Mesenchymal stem cell (in vitro differentiated cells and primary cell): ENCODE measurements around the gene BICDL1.
"Not testable (repeated sequence)": the region's sequence is repeated elsewhere in the genome, so short reads cannot be mapped to it uniquely, and the experiment has no call there.

Source experiments
- DNase-seq: peaks from one replicate; pipeline ENCODE4 v3.0.0-alpha.2; 2013
- H2AFZ ChIP-seq: one replicate; pipeline ENCODE4 v1.6.1; 2013; ENCODE audit warnings: low read depth, mild to moderate bottlenecking, control low read depth, inconsistent platforms, low read length, moderate library complexity
- H2AK5ac ChIP-seq: 2 replicates; pipeline ENCODE4 v1.6.1; 2013; ENCODE audit warnings: low read length, moderate library complexity, mild to moderate bottlenecking, inconsistent platforms; ENCODE audit not compliant: severe bottlenecking
- H2BK120ac ChIP-seq: one replicate; pipeline ENCODE4 v1.6.1; 2013; ENCODE audit warnings: low read depth, mild to moderate bottlenecking, inconsistent platforms, low read length, moderate library complexity
- H2BK12ac ChIP-seq, 2 experiments: one replicate each; pipeline ENCODE4 v1.6.1; 2013; ENCODE audit warnings: inconsistent platforms in 2 of 2, low read length in 2 of 2, mild to moderate bottlenecking in 2 of 2, moderate library complexity in 2 of 2, control low read depth in 1 of 2
- H2BK15ac ChIP-seq: one replicate; pipeline ENCODE4 v1.6.1; 2013; ENCODE audit warnings: mild to moderate bottlenecking, low read depth, inconsistent platforms; ENCODE audit not compliant: poor library complexity, severe bottlenecking
- H2BK5ac ChIP-seq: 2 replicates; pipeline ENCODE4 v1.6.1; 2013; ENCODE audit warnings: low read depth, mild to moderate bottlenecking, low read length, control low read depth, inconsistent platforms; ENCODE audit not compliant: poor library complexity, severe bottlenecking
- H3K14ac ChIP-seq, 2 experiments: one replicate each; pipeline ENCODE4 v1.6.1; 2013; ENCODE audit warnings: inconsistent platforms in 2 of 2, low read length in 2 of 2, control low read depth in 1 of 2, mild to moderate bottlenecking in 1 of 2, moderate library complexity in 1 of 2
- H3K18ac ChIP-seq, 2 experiments: one replicate each; pipeline ENCODE4 v1.6.1; 2013; ENCODE audit warnings: inconsistent platforms in 2 of 2, low read length in 2 of 2, control low read depth in 1 of 2, low read depth in 1 of 2, mild to moderate bottlenecking in 1 of 2
- H3K23ac ChIP-seq, 2 experiments: one replicate each; pipeline ENCODE4 v1.6.1; 2013; ENCODE audit warnings: inconsistent platforms in 2 of 2, low read length in 2 of 2, mild to moderate bottlenecking in 2 of 2, moderate library complexity in 2 of 2, control low read depth in 1 of 2
- H3K27ac ChIP-seq: 2 replicates; pipeline ENCODE4 v1.5.1; 2013; ENCODE audit warnings: mild to moderate bottlenecking, moderate library complexity, low read length, control low read depth, inconsistent platforms; ENCODE audit not compliant: poor library complexity, severe bottlenecking
- H3K27me3 ChIP-seq, 2 experiments: 2 replicates each; pipeline versions ENCODE4 v1.6.1 to v1.7.0; 2013; ENCODE audit warnings: low read length in 2 of 2, mild to moderate bottlenecking in 2 of 2, moderate library complexity in 2 of 2, control low read depth in 1 of 2, inconsistent platforms in 1 of 2; ENCODE audit not compliant: control insufficient read depth in 1 of 2, insufficient read depth in 1 of 2
- H3K36me3 ChIP-seq, 2 experiments: 2 replicates each; pipeline versions ENCODE4 v1.6.1 to v1.7.0; 2013; ENCODE audit warnings: low read length in 2 of 2, control low read depth in 1 of 2, inconsistent platforms in 1 of 2, low read depth in 1 of 2, mild to moderate bottlenecking in 1 of 2; ENCODE audit not compliant: insufficient read depth in 2 of 2, control insufficient read depth in 1 of 2
- H3K4ac ChIP-seq, 2 experiments: one replicate each; pipeline ENCODE4 v1.6.1; 2013; ENCODE audit warnings: inconsistent platforms in 2 of 2, low read length in 2 of 2, mild to moderate bottlenecking in 2 of 2, moderate library complexity in 2 of 2, control low read depth in 1 of 2, low read depth in 1 of 2
- H3K4me1 ChIP-seq: 2 replicates; pipeline ENCODE4 v1.6.1; 2013; ENCODE audit warnings: low read depth, low read length, control low read depth; ENCODE audit not compliant: control insufficient read depth, insufficient read depth
- H3K4me2 ChIP-seq: 2 replicates; pipeline ENCODE4 v1.6.1; 2013; ENCODE audit warnings: low read length, mild to moderate bottlenecking, inconsistent platforms; ENCODE audit not compliant: poor library complexity, severe bottlenecking
- H3K4me3 ChIP-seq, 2 experiments: 2 replicates each; pipeline versions ENCODE4 v1.5.1 to v1.7.0; 2013; ENCODE audit warnings: low read length in 2 of 2, mild to moderate bottlenecking in 2 of 2, control low read depth in 1 of 2, low read depth in 1 of 2; ENCODE audit not compliant: insufficient read depth in 1 of 2
- H3K79me1 ChIP-seq: replicated peaks from 2 replicates; pipeline ENCODE4 v1.6.1; 2013; ENCODE audit warnings: mild to moderate bottlenecking, control low read depth, low read length, inconsistent platforms; ENCODE audit not compliant: poor library complexity, severe bottlenecking
- H3K9ac ChIP-seq: 2 replicates; pipeline ENCODE4 v1.7.0; 2013; ENCODE audit warnings: mild to moderate bottlenecking, low read length, moderate library complexity
- H3K9me3 ChIP-seq: 2 replicates; pipeline ENCODE4 v1.7.0; 2013; ENCODE audit warnings: mild to moderate bottlenecking, low read length; ENCODE audit not compliant: control insufficient read depth
- H4K8ac ChIP-seq: one replicate; pipeline ENCODE4 v1.6.1; 2013; ENCODE audit warnings: inconsistent platforms, mild to moderate bottlenecking, low read length, moderate library complexity
- H4K91ac ChIP-seq: one replicate; pipeline ENCODE4 v1.6.1; 2013; ENCODE audit warnings: mild to moderate bottlenecking, low read length, inconsistent platforms
- whole genome bisulfite sequencing: methylation state at CpG from one replicate; pipeline ENCODE4 v1.1.7; 2013; ENCODE audit warnings: mixed read lengths; 5-methylcytosine and 5-hydroxymethylcytosine counted together

BICDL1 gene

GRCh38 chr12:120016199-120016598 lies 27.2 kb downstream of the BICDL1 start:
- H3K4me2 ChIP-seq, H2BK12ac ChIP-seq, H3K4ac ChIP-seq, H3K14ac ChIP-seq, H2BK120ac ChIP-seq, H3K79me1 ChIP-seq, H3K9me3 ChIP-seq, H3K4me3 ChIP-seq, H3K36me3 ChIP-seq, H2BK5ac ChIP-seq, H2AK5ac ChIP-seq, H4K91ac ChIP-seq, H3K18ac ChIP-seq, DNase-seq, H3K27ac ChIP-seq, H2AFZ ChIP-seq, H3K4me1 ChIP-seq, H2BK15ac ChIP-seq, H3K23ac ChIP-seq, H3K9ac ChIP-seq, H4K8ac ChIP-seq: not testable (repeated sequence)
- WGBS: no CpG with 5 or more reads among the region's 2 CpGs
- peaks cover 8 to 34% of the 10 kb centered on the region in 2 experiments for H3K27me3 ChIP-seq

- no peak overlapping the region for H3K4me3 ChIP-seq
- no peak overlapping the region for H3K4ac ChIP-seq
- no peak overlapping the region for H4K91ac ChIP-seq
- no peak overlapping the region for H2BK120ac ChIP-seq
- no peak overlapping the region for H3K9ac ChIP-seq
- H3K27ac ChIP-seq: no peak overlapping the region
- no peak overlapping the region for H3K14ac ChIP-seq
- H3K79me1 ChIP-seq: no peaks in the 10 kb centered on the region
- no peak for DNase-seq
- H2BK15ac ChIP-seq: no peak overlapping the region
- peaks cover 7 to 20% of the 10 kb centered on the region in 2 experiments for H3K27me3 ChIP-seq
- no peak overlapping the region for H2BK5ac ChIP-seq
- H3K4me2 ChIP-seq: no peak overlapping the region
- no peaks in the 10 kb centered on the region for H3K9me3 ChIP-seq
- no peak overlapping the region for H2AK5ac ChIP-seq
- H2BK12ac ChIP-seq: no peak overlapping the region
- no peaks in the 10 kb centered on the region for H3K36me3 ChIP-seq
- no peak overlapping the region for H3K23ac ChIP-seq
- no peak overlapping the region for H3K18ac ChIP-seq
- no peak overlapping the region for H4K8ac ChIP-seq
- H2AFZ ChIP-seq: no peak overlapping the region
- no peaks in the 10 kb centered on the region for H3K4me1 ChIP-seq
Measured at GRCh38 chr12:120019197-120019596, 30.2 kb downstream of the BICDL1 start.

- Histone ChIP-seq H3K27ac (no peak overlapping the region), H3K36me3 (no peaks in the 10 kb centered on the region), H4K8ac (no peak overlapping the region), H2AK5ac (no peak overlapping the region), H3K4ac (no peak overlapping the region), H2BK12ac (no peak overlapping the region), H3K18ac (no peak overlapping the region), H3K4me1 (no peaks in the 10 kb centered on the region), H3K9me3 (no peaks in the 10 kb centered on the region), H2BK5ac (no peak overlapping the region), H2BK15ac (no peak overlapping the region), H4K91ac (no peak overlapping the region), H3K9ac (no peak overlapping the region), H3K27me3 (peaks cover 7 to 20% of the 10 kb centered on the region in 2 experiments), H3K79me1 (no peaks in the 10 kb centered on the region), H3K23ac (no peak overlapping the region), H3K4me3 (no peak overlapping the region), H2BK120ac (no peak overlapping the region), H3K4me2 (no peak overlapping the region), H3K14ac (no peak overlapping the region), H2AFZ (no peak overlapping the region)
- DNase-seq: no peak
- 40% methylated on average over 1 of the region's 5 CpGs for WGBS
Measured at GRCh38 chr12:120019938-120020337, 30.9 kb downstream of the BICDL1 start.

GRCh38 chr12:120024193-120024592 lies 35.2 kb downstream of the BICDL1 start:
- no peaks in the 10 kb centered on the region for H3K9me3 ChIP-seq
- H4K91ac ChIP-seq: no peak overlapping the region
- H2BK5ac ChIP-seq: no peak overlapping the region
- H3K18ac ChIP-seq: no peak overlapping the region
- no peak overlapping the region for H3K9ac ChIP-seq
- no peak overlapping the region for H3K23ac ChIP-seq
- no peak for DNase-seq
- H3K79me1 ChIP-seq: no peaks in the 10 kb centered on the region
- H2BK12ac ChIP-seq: no peak overlapping the region
- no peak overlapping the region for H3K4me2 ChIP-seq
- H2BK120ac ChIP-seq: no peak overlapping the region
- no peak overlapping the region for H2BK15ac ChIP-seq
- no peak overlapping the region for H3K4ac ChIP-seq
- WGBS: no CpG with 5 or more reads among the region's 2 CpGs
- peaks cover 2% of the 10 kb centered on the region for H3K4me1 ChIP-seq
- no peak overlapping the region for H3K4me3 ChIP-seq
- H3K36me3 ChIP-seq: no peaks in the 10 kb centered on the region
- no peak overlapping the region for H4K8ac ChIP-seq
- no peak overlapping the region for H2AK5ac ChIP-seq
- H2AFZ ChIP-seq: no peak overlapping the region
- no peaks in the 10 kb centered on the region for H3K27me3 ChIP-seq
- H3K27ac ChIP-seq: no peak overlapping the region
- H3K14ac ChIP-seq: no peak overlapping the region
